Left lung (tissue), 10 donors: ENCODE measurements around the gene CHML. TPM values are rescaled to one million over a fixed set of nuclear protein-coding genes. Genes with fewer than 3 reads are reported as not detected.

Experiments used
- ATAC-seq: fragments of 200-7000 bp; cut with Tn5 transposase; one replicate; pipeline ENCODE4 v1.9.1; 2020; ENCODE audit warnings: moderate library complexity
- DNase-seq, 4 donors: peaks; one replicate each; pipeline ENCODE4 v3.0.0-alpha.2; 2013 to 2020
- H3K27ac ChIP-seq, 2 donors: fragments of 200-600 bp; sonication (generic) in 1 of 2; one replicate each; pipeline versions ENCODE4 v1.5.0 to v1.8.0; 2020 to 2021
- H3K27me3 ChIP-seq, 2 donors: fragments of 200-600 bp; sonication (generic) in 1 of 2; one replicate each; pipeline versions ENCODE4 v1.5.0 to v1.8.0; 2020 to 2021
- H3K36me3 ChIP-seq, 2 donors: fragments of 200-600 bp; sonication (generic) in 1 of 2; one replicate each; pipeline versions ENCODE4 v1.5.0 to v1.8.0; 2020 to 2021
- H3K4me1 ChIP-seq, 2 donors: fragments of 200-600 bp; one replicate each; pipeline ENCODE4 v1.8.0; 2021
- H3K4me3 ChIP-seq, 2 donors: fragments of 200-600 bp; sonication (generic) in 1 of 2; one replicate each; pipeline versions ENCODE4 v1.5.0 to v1.8.0; 2020 to 2021; ENCODE audit warnings: mild to moderate bottlenecking in 1 of 2
- H3K9me3 ChIP-seq, 2 donors: fragments of 200-600 bp; sonication (generic) in 1 of 2; one replicate each; pipeline versions ENCODE4 v1.5.0 to v1.8.0; 2020 to 2021
- CTCF ChIP-seq, 2 donors: fragments of 200-600 bp; sonication (generic) in 1 of 2; IDR thresholded peaks; one replicate each; pipeline versions ENCODE4 v1.5.0 to v1.8.0; 2021; ENCODE audit warnings: antibody characterized with exemption in 2 of 2
- intact Hi-C, 2 donors: fragments of 100-400 bp; cut with DNase I; formaldehyde crosslinking; loops; one replicate each; pipeline versions ENCODE4 v1.11.2 to v1.14.2; 2022
- polyA plus RNA-seq, 6 donors: library from polyadenylated mRNA; unstranded; fragments of 120-200 nt; gene quantifications; one replicate each; pipeline ENCODE4 v1.2.1, GENCODE V29; 2013; ENCODE audit not compliant: insufficient read length in 6 of 6
- total RNA-seq, 2 donors: library from RNA; stranded (reverse); fragmentation: NEBNext Ultra II Directional; extraction: Animal tissue kit (Norgen Biotek cat#: 25700); gene quantifications; one replicate each; pipeline ENCODE4 v1.2.1, GENCODE V29; 2021
- donor health status: DM: no; HTN: yes; CAD: no.
- donor health status: DM: no; HTN: no; CAD: no.

CHML gene
- total and polyA plus RNA-seq, 8 donors, result 9.8 to 27.6 (median 22.2) TPM

DNA sequence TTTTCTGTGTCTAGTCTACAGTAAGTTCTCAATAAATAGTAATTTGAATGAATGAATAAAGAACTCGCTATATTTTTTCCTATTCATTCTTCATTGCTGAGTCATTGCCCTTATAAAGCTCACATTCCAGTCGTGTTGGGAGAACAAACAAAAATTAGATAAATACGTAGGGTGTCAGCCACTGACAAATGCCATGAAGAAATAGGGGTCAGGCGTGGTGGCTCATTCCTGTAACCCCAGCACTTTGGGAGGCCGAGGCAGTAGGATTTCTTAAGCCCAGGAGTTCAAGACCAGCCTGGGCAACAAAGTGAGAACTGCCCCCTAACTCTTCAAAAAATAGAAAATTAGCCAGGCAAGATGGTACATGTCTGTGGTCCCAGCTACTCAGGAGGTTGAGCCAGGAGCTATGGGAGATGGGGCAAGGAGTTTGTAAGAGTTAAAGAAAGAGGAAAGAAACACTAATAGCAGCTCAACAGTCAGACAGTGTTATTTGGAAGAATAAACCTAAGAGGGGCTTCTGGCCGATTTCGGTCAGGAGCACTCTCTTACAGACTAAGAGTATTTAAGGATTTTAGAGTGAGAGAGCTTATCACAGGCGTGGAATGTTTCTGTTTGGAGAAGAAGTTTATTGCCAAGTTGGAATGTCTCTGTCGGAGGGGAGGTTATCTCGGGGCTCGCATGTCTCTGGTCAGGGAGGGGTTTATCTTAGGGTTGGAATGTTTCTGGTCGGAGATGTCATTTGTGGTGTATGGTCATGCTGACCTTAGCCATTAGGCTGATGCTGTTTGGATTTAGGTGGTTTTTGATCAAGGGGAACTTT lies 1.8 kb upstream of the CHML start:
- no peak overlapping the region for H3K4me3 ChIP-seq
- intact Hi-C loops, result no loop called here
- no peak for TF ChIP-seq CTCF (IDR thresholded peaks at IDR 0.05)
- no peak overlapping the region for H3K27ac ChIP-seq
- H3K36me3 ChIP-seq, result no peaks in the 10 kb centered on the region
- no peak for ATAC-seq
- no peaks in the 10 kb centered on the region for H3K9me3 ChIP-seq
- no peak for DNase-seq
- peaks cover 7 to 28% of the 10 kb centered on the region in 2 donors for H3K4me1 ChIP-seq
- no peaks in the 10 kb centered on the region for H3K27me3 ChIP-seq

DNA sequence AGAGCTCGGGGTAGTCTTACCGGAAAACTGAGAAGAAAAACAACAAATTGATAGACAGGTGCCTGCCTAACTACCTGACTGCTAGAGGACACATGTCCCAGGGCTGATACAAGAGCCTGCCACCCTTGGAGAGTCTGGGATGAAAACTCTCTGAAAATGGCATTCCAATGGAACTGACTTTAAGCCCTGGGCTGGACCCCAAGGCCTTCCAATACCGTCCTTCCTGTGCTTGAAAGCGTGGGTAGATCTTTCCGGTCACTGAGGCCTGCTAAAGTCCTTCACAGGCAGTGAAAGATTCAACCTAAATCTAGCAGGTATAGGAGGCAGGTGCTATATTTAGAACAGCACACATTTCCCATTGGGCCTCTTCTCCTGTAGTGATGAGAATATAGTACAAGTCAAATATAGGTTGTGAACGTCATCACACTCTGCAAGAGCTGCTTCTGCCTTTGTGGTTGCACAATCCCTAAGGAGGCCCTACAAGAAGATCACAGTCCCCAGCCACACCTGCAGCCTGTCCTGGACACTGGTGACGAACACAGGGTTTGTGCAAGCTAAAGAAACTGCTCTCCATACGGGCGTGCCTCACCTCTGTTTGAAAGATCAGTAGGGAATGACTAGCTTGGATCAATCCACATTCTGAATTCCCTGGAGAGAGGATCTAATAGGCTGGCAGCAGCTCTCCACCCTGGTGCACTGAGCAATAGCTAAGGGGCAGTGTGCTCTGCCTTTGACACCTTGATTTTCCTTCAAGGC lies 876 bp upstream of the CHML start:
- intact Hi-C loops, result no loop called here
- DNase-seq (no peak), ATAC-seq (no peak)
- Histone ChIP-seq H3K27me3 (no peaks in the 10 kb centered on the region), H3K27ac (peak overlapping the region in 1 of 2 donors; percentile 84), H3K36me3 (no peaks in the 10 kb centered on the region), H3K9me3 (no peaks in the 10 kb centered on the region), H3K4me1 (peaks cover 7 to 35% of the 10 kb centered on the region in 2 donors), H3K4me3 (peak overlapping the region; percentile 26 to 82)
- TF ChIP-seq CTCF (IDR thresholded peaks at IDR 0.05), result no peak

DNA sequence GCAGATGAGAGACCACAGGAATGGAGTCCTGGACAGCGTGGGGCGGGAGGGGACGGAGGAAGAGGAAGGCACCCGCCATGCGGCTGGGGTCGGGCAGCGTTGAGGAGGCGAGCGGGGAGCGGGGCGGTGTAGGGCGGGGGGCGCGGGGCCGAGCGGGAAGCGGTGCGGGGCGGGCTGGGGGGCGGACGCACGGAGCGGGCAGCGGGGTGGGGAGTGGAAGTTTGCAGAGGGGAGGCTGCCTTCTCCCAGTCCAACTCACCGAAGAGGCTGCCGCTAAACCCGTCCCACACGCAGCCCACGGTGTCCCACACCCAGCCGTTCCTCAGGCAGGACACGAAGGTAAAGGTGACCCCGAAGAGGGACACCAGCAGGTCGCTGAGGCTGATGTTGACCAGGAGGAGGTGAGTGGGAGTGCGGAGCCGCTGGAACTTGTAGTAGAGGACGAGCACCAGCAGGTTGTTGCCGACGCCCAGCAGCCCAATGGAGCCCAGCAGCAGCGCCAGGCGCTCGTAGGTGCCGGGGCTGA lies 483 bp downstream of the CHML start:
- peak; percentile 15 for ATAC-seq

GRCh38 chr1:241638909-241639622 lies 1.1 kb downstream of the CHML start:
- ATAC-seq (no peak), DNase-seq (no peak)
- Histone ChIP-seq H3K9me3 (no peaks in the 10 kb centered on the region), H3K4me1 (peaks cover 7 to 35% of the 10 kb centered on the region in 2 donors), H3K27ac (no peak overlapping the region), H3K27me3 (no peaks in the 10 kb centered on the region), H3K4me3 (peak overlapping the region; percentile 82 to 86), H3K36me3 (peaks cover 0 to 13% of the 10 kb centered on the region in 2 donors)
- intact Hi-C loops, result no loop called here
- TF ChIP-seq CTCF (IDR thresholded peaks at IDR 0.05), result no peak

More for the DNA sequence above, 483 bp downstream of the CHML start:
- peak; percentile 21 to 86 (median 50) for DNase-seq
- TF ChIP-seq CTCF (IDR thresholded peaks at IDR 0.05), result no peak
- H3K4me1 ChIP-seq, result peaks cover 7 to 35% of the 10 kb centered on the region in 2 donors
- intact Hi-C loops, result no loop called here
- H3K27ac ChIP-seq, result peak overlapping the region; percentile 84 to 88
- H3K36me3 ChIP-seq, result peaks cover 0 to 8% of the 10 kb centered on the region in 2 donors
- H3K27me3 ChIP-seq, result no peaks in the 10 kb centered on the region
- H3K9me3 ChIP-seq, result no peaks in the 10 kb centered on the region
- peak overlapping the region; percentile 82 to 86 for H3K4me3 ChIP-seq
